ENCODE measurements around the gene SCAMP5. TPM values are rescaled to one million over a fixed set of nuclear protein-coding genes. Genes with fewer than 3 reads are reported as not detected.

SCAMP5 gene
- total RNA-seq, 1 experiment from 2014 or later = 10.7 TPM

GRCh38 chr15:75037685-75038084 lies 42.3 kb downstream of the SCAMP5 start:
- Mint-ChIP-seq H3K36me3 (ENCODE audit: insufficient read depth, unreplicated experiment) (peaks cover 23% of the 10 kb centered on the region), H3K4me1 (ENCODE audit: low read depth, unreplicated experiment) (peaks cover 60% of the 10 kb centered on the region), H3K9me3 (ENCODE audit: low read depth, unreplicated experiment) (no peaks in the 10 kb centered on the region), H3K27ac (ENCODE audit: unreplicated experiment) (no peak overlapping the region), H3K4me3 (ENCODE audit: low read depth, unreplicated experiment) (no peak overlapping the region), H3K27me3 (ENCODE audit: unreplicated experiment) (no peaks in the 10 kb centered on the region)
- DNase-seq = no peak
- intact Hi-C loops (cut with micrococcal nuclease; ENCODE audit: unreplicated experiment) = no loop called here
- TF ChIP-seq CTCF (IDR thresholded peaks at IDR 0.05; ENCODE audit: unreplicated experiment) = no peak
- CTCF ChIA-PET = interaction anchor here (1.4 to 1.9 kb wide), 3 partner anchors 8 to 167 kb away, joined by 4 to 8 read pairs (median 6); partner anchors contain the start of gene C15orf39
- no TSS peak for BruUV-seq (replicated peaks)

GRCh38 chr15:75038231-75038630 lies 42.9 kb downstream of the SCAMP5 start:
- no peak for TF ChIP-seq CTCF (IDR thresholded peaks at IDR 0.05; ENCODE audit: unreplicated experiment)
- intact Hi-C loops (cut with micrococcal nuclease; ENCODE audit: unreplicated experiment) = no loop called here
- no peak overlapping the region for H3K4me3 Mint-ChIP-seq (ENCODE audit: low read depth, unreplicated experiment)
- BruUV-seq (replicated peaks) = no TSS peak
- CTCF ChIA-PET = interaction anchor here (0.6 to 1.9 kb wide), 3 partner anchors 9 to 163 kb away, joined by 3 to 8 read pairs (median 6); partner anchors contain the start of gene C15orf39
- H3K4me1 Mint-ChIP-seq (ENCODE audit: low read depth, unreplicated experiment) = peaks cover 66% of the 10 kb centered on the region
- no peaks in the 10 kb centered on the region for H3K9me3 Mint-ChIP-seq (ENCODE audit: low read depth, unreplicated experiment)
- H3K36me3 Mint-ChIP-seq (ENCODE audit: insufficient read depth, unreplicated experiment) = peaks cover 28% of the 10 kb centered on the region
- H3K27ac Mint-ChIP-seq (ENCODE audit: unreplicated experiment) = no peak overlapping the region
- no peaks in the 10 kb centered on the region for H3K27me3 Mint-ChIP-seq (ENCODE audit: unreplicated experiment)
- DNase-seq = no peak

- intact Hi-C loops (cut with micrococcal nuclease; ENCODE audit: unreplicated experiment) = loop anchor here (1.0 to 2.0 kb wide), 2 partner anchors 62 to 161 kb away; no protein-coding TSS in a partner anchor
- DNase-seq = peak; percentile 96
- TSS peak; percentile 35 for BruUV-seq (replicated peaks)
- H3K9me3 Mint-ChIP-seq (ENCODE audit: low read depth, unreplicated experiment) = no peaks in the 10 kb centered on the region
- peaks cover 39% of the 10 kb centered on the region for H3K36me3 Mint-ChIP-seq (ENCODE audit: insufficient read depth, unreplicated experiment)
- peak; percentile 72 for TF ChIP-seq CTCF (IDR thresholded peaks at IDR 0.05; ENCODE audit: unreplicated experiment)
- H3K4me3 Mint-ChIP-seq (ENCODE audit: low read depth, unreplicated experiment) = peak overlapping the region; percentile 13
- peaks cover 88% of the 10 kb centered on the region for H3K4me1 Mint-ChIP-seq (ENCODE audit: low read depth, unreplicated experiment)
- H3K27me3 Mint-ChIP-seq (ENCODE audit: unreplicated experiment) = no peaks in the 10 kb centered on the region
- CTCF ChIA-PET = interaction anchor here (0.6 to 3.0 kb wide), 30 partner anchors 9 to 265 kb away, joined by 3 to 119 read pairs (median 6); partner anchors contain the start of genes C15orf39 and PPCDC
- H3K27ac Mint-ChIP-seq (ENCODE audit: unreplicated experiment) = peak overlapping the region; percentile 94
Measured at GRCh38 chr15:75042730-75043508, 47.6 kb downstream of the SCAMP5 start.

- Mint-ChIP-seq H3K27me3 (ENCODE audit: unreplicated experiment) (no peaks in the 10 kb centered on the region), H3K4me3 (ENCODE audit: low read depth, unreplicated experiment) (peak overlapping the region; percentile 13), H3K27ac (ENCODE audit: unreplicated experiment) (peak overlapping the region; percentile 94), H3K36me3 (ENCODE audit: insufficient read depth, unreplicated experiment) (peaks cover 40% of the 10 kb centered on the region), H3K9me3 (ENCODE audit: low read depth, unreplicated experiment) (no peaks in the 10 kb centered on the region), H3K4me1 (ENCODE audit: low read depth, unreplicated experiment) (peaks cover 81% of the 10 kb centered on the region)
- no peak for TF ChIP-seq CTCF (IDR thresholded peaks at IDR 0.05; ENCODE audit: unreplicated experiment)
- peak; percentile 87 for DNase-seq
- BruUV-seq (replicated peaks) = no TSS peak
- intact Hi-C loops (cut with micrococcal nuclease; ENCODE audit: unreplicated experiment) = loop anchor here (1.0 to 2.0 kb wide), 2 partner anchors 61 to 161 kb away; no protein-coding TSS in a partner anchor
- CTCF ChIA-PET = interaction anchor here (0.6 to 3.0 kb wide), 33 partner anchors 8 to 264 kb away, joined by 3 to 119 read pairs (median 5); partner anchors contain the start of genes C15orf39 and PPCDC
Measured at GRCh38 chr15:75043509-75044257, 48.3 kb downstream of the SCAMP5 start.
